Superior temporal gyrus (tissue), 1 donor: ENCODE data around the gene SHOX.
"Not testable (repeated sequence)": the region's sequence is repeated elsewhere in the genome, so short reads cannot be mapped to it uniquely, and the experiment has no call there.

Experiments used
- DNase-seq: peaks from one replicate; pipeline ENCODE4 v3.0.0-alpha.2; 2016; ENCODE audit errors: extremely low spot score

The SHOX gene

GRCh38 chrX:630612-631496 lies at the start of gene SHOX:
SHOX (plus strand) TSS chrX:630791; CDS start chrX:630898, 107 bp downstream.
- DNase-seq, result no peak

- no peak for DNase-seq
These were observed 49.5 kb upstream of the SHOX start for GRCh38 chrX:581066-581465.

- no peak for DNase-seq
These were observed 48.8 kb upstream of the SHOX start for GRCh38 chrX:581720-582298.

GRCh38 chrX:584572-584971 lies 46.0 kb upstream of the SHOX start:
- DNase-seq, result no peak

GRCh38 chrX:585115-585808 lies 45.3 kb upstream of the SHOX start:
- DNase-seq, result no peak

GRCh38 chrX:586351-586750 lies 44.2 kb upstream of the SHOX start:
- DNase-seq, result no peak

GRCh38 chrX:589261-589660 lies 41.3 kb upstream of the SHOX start:
- not testable (repeated sequence) for DNase-seq

GRCh38 chrX:590693-591404 lies 39.7 kb upstream of the SHOX start:
- no peak for DNase-seq

- no peak for DNase-seq
These were observed 30.5 kb upstream of the SHOX start for GRCh38 chrX:599837-600715.

GRCh38 chrX:603029-603428 lies 27.6 kb upstream of the SHOX start:
- DNase-seq, result not testable (repeated sequence)

- DNase-seq, result not testable (repeated sequence)
These were observed 26.0 kb upstream of the SHOX start for GRCh38 chrX:604616-605015.

GRCh38 chrX:608088-608487 lies 22.5 kb upstream of the SHOX start:
- not testable (repeated sequence) for DNase-seq

- DNase-seq, result no peak
These were observed 16.5 kb upstream of the SHOX start for GRCh38 chrX:614136-614535.

GRCh38 chrX:617401-617800 lies 13.2 kb upstream of the SHOX start:
- no peak for DNase-seq

- no peak for DNase-seq
These were observed 12.7 kb upstream of the SHOX start for GRCh38 chrX:617891-618290.

GRCh38 chrX:618304-618703 lies 12.3 kb upstream of the SHOX start:
- not testable (repeated sequence) for DNase-seq

- DNase-seq, result no peak
These were observed 11.7 kb upstream of the SHOX start for GRCh38 chrX:618761-619450.

- DNase-seq, result no peak
These were observed 11.2 kb upstream of the SHOX start for GRCh38 chrX:619451-619811.

GRCh38 chrX:619812-620531 lies 10.6 kb upstream of the SHOX start:
- no peak for DNase-seq
